Kidney tubule cell (primary cell): ENCODE measurements around the gene UNC93B1.
"Not testable (repeated sequence)": the region's sequence is repeated elsewhere in the genome, so short reads cannot be mapped to it uniquely, and the experiment has no call there.

Source experiments
- DNase-seq: peaks from one replicate; pipeline ENCODE4 v3.0.0-alpha.2; 2018; ENCODE audit warnings: low spot score

The UNC93B1 gene

DNA sequence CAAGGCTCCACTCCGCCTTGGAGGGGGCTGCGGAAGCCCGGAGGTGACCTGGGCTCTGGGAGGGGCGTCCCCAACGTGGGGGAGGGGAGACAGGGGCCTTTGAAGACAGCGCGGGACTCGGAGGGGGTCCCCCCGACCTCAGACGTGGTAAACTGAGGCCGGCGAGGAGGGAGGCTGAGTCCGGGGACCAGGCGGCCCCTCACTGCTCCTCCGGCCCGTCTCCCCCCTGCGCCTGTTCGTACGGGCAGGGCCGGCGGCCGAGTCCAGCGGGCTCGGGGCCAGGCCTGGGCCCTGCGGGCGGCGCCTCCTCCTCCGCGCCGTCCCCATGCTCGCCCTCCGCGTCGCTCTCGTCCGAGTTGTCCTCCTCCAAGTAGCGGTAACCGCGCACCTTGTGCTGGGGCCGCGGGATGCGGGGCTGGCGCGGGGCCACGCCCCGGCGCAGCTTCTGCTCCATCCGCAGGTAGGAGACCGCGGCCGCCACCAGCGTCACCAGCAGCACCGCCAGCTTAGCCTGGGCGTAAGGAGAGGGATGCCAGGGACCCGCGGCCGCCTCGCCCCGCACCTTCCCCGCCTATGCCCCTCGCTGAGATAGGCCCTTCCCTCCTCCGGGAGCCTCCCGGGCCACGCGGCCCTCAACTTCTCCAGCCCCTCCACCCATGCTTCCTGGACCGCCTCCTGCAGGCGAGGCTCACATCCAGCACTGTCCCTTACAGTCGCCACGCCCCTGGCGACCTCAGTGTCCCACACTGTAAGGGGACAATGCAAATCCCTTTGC, 12.4 kb downstream of the UNC93B1 start:
- not testable (repeated sequence) for DNase-seq

DNA sequence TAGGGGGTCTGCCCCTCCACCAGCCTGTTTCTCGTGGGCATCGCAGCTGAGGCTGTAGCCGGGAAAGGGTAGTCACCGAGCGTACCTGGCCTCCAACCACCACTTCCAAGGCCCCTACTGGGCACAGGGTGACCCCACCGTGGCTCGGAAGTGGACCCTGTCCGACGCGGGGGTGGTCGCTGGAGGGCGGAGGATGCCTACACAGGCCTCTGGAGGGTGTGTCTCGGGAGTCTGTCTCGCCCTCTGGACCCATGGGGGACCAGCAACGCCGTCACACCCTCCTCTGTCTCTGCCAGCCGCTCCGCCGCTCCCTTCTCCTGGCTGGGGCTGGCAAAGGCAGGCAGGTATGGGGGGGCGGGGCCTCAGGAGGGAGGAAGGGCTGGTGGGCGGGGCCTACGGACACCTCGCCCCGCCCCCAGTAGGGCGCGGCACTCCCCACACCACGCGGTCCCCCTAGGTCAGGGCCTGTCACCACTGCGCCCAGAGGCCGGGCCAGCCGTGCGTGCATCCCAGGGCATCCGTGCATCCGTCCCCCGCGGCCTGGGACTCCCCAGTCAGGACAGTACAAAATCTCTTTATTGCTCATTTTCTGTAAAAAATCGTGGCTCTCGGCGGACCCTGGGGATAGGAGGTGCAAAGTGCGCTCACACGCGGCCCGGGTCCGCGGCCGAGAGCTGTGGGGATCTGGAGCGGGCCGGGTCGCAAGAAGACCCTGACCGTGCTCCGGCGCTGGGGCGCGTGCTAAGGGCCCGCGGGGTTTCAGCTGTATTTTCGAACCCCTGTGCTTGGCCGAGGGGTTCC, 13.2 kb downstream of the UNC93B1 start:
- not testable (repeated sequence) for DNase-seq

DNA sequence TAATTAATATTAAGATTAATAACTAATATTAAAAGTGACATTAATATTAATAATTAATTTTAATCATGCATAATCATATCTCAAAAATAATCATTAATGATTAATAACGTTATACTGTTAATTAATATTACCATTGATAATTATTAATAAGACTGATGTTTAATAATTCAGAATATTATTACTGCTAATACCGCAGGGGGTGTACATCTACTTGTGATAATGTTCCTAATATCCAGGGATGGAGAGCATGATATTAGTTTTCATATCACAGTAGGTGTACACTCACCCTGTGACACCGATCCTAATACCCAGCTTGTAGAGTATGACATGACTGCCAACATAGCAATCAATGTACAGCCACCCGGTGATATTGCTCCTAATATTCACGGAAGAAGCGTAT, 18.6 kb downstream of the UNC93B1 start:
- DNase-seq = not testable (repeated sequence)

DNA sequence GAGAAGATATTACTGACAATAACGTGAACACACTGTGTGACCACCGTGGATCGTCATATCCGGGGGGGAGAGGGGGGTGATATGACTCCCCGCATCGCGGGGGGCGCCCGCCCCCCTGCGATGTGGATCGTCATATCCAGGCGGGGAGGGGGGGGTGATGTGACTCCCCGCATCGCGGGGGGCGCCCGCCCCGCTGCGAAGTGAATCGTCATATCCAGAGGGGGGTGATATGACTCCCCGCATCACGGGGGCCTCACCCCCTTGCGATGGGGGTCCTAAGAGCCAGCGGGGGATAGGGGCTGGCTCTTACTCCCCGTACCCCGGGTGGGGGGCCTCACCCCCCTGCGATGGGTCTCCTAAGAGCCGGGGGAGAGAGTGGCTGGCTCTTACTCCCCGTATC, 19.9 kb downstream of the UNC93B1 start:
- no peak for DNase-seq

DNA sequence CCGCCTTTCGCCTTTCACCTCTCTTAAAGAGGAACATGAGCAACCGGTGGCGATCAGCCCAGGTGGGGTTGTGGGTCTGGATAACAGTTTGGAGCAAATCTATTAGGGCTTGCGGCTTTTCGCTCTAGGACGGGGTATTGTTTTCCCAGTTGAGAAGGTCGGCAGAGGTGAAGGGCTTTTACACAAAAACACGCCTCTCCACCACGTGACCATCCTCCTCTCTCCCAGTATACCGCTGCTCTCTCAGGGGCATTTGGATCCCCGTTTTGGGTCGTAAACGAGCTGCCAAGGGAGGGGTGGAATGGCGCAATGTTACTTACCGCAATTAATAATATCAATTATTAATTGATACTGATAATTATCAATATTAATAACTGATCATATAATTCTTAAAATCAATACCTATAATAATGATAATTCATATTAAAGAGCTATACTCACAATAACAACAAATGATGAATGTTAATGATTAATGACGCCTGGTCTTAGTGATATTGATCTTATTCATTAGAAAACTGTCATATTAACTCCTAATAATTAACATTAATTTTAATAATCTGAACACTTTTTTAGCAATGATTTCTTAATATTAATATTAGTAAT, 21.5 kb downstream of the UNC93B1 start:
- DNase-seq = not testable (repeated sequence)

DNA sequence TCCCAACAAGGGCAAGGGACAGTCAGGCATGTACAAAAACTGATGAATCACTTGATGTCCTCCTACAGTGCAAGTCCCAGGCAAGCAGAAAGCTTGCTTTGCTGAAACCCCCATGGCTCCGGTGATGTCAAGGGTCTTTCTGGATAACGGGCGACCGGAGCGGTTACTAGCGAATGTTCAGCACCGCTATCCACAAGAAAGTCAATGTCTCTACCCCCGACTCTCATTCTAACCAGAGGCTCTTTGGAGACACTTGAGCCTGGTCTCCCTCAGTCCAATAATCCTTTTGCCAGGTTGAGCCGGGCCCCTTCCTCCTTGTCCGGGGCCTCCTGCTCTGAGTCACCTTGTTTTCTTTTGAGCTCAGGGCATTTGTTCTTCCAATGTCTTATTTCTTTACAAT, 22.7 kb downstream of the UNC93B1 start:
- not testable (repeated sequence) for DNase-seq

DNA sequence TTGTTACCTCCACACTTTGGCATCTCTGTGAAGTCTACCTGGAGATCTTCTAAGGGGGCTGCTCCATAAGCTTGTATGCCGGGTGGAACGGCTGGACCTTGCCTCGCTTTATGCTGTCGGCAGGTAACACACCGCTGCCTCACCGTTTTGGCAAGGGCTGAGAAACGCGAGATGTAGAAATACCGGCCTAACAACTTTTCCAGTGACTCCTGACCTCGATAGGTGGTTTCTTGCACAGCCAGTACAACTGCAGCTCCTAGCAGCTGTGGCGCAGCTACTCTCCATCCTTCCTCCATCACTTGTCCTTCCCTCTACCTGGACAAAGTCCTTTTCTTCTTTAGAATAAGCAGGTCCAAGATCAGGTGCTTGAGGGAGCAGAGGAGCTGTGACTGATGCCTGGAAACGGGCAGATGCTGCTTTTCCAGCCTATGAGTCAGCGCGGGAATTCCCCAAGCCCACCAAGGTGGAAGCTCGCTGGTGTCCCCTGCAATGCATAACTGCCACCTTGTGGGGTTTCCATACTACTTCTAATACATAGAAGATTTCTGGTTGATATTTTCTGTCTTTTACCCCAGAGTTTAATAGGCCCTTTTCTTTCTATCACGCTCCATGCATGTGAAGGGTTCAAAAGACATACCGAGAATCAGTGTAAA, 25.0 kb downstream of the UNC93B1 start:
- peak; percentile 16 for DNase-seq

DNA sequence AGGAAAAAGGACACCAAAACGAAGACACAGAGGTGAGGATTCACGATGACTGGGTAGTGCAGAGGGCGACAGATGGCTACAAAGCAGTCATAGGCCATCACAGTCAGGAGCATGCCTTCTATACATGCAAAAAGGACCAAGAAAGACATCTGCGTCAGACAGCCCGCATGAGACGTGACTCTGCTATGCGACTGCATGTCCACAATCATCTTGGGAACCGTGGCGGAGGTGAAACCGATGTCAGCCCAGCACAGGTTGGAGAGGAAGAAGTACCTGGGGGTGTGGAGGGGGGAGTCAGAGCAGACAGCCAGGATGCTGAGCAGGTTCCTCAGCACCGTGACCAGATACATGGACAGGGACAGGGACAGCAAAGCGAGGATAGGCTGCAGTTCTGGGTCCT, 29.2 kb downstream of the UNC93B1 start:
- DNase-seq = not testable (repeated sequence)

DNA sequence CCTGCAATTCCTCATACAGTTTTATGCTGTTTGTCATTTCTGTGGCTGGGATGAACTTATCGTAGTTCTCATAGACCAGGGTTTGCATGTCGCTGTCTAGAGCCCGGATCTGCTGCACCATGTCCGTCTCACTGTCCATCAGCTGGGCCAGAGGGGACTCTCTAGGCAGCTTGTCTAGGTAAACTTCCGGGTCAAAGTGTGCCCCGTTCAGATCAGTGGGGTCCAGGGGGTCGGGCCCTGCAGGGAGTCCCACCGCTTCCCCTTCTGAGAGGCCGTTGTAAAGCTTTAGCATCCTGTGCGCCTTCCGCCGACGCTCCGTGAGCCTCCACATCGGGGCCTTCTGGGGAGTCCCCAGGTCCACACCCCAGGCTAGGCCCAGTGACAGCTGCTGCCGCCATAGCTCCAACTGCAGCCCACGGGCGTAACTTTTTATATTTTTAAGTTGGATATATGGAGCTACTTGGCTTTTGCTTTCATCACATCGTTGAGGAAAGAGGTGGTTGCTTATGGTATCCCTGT, 38.0 kb downstream of the UNC93B1 start:
- DNase-seq = not testable (repeated sequence)

DNA sequence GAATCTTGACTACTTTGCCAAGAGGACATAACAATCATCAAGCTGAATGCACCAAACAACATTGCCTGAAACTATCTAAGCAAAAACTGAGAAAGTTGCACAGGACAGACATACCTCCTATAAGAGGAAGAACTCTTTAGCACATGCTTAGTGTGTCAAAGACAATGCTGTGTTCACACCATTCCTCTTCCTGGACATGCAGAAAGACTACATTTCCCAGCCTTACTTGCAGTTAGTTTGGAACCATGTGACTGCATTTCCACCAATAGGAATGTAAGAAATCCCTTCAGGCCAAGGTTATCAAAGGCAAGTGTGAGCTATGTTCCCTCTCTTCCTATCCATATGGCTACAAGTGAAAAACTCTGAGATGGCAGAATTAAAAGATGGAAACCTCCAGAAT, 39.2 kb downstream of the UNC93B1 start:
- DNase-seq = not testable (repeated sequence)

DNA sequence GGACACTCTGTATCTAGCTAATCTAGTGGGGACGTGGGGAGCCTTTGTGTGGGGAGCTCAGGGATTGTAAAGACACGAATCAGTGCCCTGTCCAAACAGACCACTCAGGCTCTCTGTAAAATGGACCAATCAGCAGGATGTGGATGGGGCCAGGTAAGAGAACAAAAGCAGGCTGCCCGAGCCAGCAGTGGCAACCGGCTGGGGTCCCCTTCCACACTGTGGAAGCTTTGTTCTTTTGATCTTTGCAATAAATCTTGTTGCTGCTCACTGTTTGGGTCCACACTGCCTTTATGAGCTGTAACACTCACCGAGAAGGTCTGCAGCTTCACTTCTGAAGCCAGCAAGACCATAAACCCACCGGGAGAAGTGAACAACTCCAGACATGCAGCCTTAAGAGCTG, 40.0 kb downstream of the UNC93B1 start:
- not testable (repeated sequence) for DNase-seq

DNA sequence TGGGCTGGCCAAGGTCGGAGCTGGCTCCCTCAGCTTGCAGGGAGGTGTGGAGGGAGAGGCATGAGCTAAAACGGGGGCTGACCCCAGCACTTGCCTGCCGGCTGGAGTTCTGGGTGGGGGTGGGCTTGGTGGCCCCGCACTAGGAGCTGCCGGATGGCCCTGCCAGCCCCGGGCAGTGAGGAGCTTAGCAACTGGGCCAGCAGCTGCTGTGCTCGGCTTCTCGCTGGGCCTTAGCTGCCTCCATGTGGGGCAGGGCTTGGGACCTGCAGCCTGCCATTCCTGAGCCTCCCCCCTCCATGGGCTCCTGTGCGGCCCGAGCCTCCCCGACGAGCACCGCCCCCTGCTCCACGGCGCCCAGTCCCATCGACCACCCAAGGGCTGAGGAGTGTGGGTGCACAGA, 40.7 kb downstream of the UNC93B1 start:
- not testable (repeated sequence) for DNase-seq

DNA sequence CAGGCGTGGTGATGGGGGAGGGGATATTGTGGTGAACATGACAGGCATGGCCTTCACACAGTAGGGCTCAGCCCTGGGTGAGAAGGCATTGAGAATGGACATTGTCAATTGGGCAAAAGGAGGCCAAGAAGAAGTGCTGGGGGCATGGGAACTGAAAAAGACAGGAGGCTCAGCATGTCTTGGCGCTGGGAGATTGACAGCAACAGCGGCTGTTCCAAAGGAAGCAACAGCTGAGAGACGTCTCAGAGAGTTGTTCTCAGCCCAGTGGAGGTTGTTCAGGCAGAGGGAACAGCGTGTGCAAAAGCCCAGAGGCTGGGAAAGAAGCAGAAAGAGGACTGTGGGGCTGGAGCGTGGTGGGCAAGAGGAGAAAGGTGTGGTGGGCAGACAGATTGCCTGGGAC, 47.7 kb downstream of the UNC93B1 start:
- not testable (repeated sequence) for DNase-seq

DNA sequence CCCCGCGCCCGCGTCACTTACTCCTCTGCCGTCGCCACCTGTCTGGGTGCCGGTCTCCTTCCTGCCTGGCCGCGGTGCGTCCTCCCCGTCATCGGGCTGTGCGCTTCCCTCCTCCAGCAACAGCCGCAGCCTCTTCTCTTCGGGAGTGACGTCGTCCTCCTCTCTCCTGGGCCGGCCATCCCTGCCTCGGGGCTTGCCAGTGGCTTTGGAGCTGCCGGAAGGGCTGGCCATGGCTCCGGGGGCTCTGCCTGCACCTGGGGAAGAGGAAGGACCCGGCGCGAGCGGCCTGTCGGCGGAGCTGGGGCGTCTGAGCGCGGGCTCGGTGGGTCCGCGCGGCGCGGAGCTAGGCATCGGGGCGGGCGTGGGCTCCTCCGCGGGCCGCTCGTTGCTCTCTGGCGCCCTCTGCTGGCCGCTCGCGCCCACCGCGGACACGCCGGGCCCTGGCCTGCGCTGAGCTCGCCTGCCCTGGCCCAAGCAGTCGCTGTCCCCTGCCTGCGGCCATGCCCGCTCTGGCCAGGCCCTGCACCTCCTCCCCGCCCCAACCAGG, 48.4 kb downstream of the UNC93B1 start:
- DNase-seq = peak; percentile 68

DNA sequence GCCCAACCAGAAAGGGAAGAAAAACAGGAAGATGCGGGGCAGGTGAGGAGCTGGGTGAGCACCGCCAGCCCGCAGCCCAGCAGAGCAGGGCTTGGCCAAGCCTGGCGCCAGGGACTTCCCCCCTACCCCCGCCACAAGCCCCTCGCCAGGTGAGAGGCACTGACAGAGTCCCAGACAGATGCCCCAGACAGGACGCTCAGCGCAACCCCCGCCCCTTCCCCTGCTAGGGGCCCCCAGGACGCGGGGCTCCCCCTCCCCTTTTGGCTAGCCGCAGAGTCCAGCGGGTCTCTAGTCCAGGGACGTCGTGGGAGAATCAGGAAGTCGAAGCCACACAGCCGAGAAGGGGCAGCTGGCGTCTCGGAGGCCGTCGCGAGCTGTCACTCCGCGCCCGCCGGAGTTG, 48.9 kb downstream of the UNC93B1 start:
- not testable (repeated sequence) for DNase-seq

DNA sequence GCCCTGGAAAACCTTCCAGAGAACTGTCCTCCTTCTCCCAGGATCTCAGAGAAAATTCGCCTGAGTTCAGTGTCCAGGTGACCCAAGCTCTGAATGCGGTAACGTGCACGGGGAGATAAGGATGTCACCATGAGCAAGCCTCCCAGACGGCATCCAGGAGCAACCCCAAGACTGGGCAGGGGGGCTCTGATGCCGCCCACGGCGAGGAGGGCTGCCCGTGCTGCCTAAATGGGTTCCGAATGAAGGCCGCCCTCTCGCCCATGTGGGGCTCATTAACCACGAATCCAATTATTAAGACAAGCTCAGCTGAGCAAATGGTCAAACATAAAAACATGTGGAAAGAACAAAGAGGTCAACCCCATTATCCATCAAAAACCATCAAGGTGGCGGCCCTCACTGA, 49.6 kb downstream of the UNC93B1 start:
- DNase-seq = not testable (repeated sequence)

DNA sequence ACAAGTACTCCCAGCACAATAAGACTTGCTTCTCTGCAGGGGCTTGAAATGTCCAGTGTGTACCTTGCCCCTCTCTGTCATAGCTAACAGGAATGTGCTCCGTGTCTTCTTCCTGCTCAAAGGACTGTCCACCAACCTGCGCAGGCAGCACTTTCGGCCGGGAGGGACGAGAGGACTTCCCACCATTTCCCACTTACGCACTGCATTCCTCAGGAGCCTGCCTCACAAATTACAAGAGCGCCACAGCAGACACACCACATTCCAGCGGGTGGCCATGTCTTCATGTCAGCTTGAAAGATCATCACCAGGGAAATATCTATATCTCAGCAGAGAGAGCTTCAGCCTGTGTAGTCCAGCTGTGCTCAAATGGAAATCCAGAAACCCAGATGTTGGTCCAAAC, 53.2 kb downstream of the UNC93B1 start:
- DNase-seq = not testable (repeated sequence)

DNA sequence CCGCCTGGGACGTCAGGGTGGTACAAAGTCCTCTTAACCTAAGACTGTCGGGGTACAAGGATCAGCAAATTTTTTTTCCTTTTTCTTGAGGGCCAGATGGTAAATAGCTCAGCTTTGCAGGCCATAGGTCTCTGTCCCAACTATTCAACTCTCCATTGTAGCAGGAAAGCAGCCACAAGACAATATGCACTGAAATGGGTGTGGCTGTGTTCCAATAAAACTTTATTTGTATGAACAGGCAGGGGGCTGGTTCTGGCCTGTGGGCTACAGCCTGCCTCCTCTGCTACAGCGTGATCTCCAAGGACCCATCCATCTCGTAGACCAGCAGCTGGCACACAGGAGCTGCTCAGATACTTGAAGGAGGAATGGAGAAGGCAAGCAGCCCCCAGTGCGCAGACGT, 56.1 kb downstream of the UNC93B1 start:
- not testable (repeated sequence) for DNase-seq

DNA sequence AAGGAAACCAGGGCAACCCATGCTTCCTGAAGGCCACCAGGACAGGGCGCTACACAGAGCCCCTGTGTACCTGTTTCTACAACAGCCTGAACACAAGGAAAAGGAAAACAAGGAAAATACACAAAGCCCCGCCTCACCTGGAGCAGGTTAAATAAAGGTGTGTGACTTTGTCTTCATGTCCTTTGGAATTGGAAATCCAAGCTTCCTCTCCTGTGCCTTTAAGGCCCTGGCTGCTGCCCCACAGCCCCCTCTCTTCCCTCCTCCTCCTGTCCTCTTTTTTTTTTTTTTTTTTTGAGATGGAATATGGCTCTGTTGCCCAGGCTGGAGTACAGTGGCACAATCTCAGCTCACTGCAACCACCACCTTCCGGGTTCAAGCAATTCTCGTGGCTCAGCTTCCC, 57.5 kb downstream of the UNC93B1 start:
- not testable (repeated sequence) for DNase-seq

DNA sequence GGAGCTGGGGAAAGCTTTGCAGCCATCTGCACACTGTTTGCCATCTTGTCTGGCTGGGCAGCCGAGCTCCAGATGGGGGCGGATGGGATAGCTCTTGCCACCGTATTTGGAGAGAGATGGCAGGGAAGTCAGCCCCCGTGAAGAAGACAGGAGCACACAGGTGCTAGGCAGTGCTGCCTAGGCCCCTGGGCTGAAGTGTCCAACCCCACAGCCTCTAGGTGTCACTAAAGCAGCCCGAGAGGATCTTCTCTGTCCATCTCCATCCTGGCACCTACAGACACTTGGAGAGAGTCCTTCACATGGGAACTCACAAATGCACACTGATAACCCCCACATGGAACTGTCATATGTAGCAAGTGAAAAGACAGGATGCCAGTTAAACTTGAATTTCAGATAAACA, 60.5 kb downstream of the UNC93B1 start:
- not testable (repeated sequence) for DNase-seq
